ENCODE data around the gene WAC. TPM values are rescaled to one million over a fixed set of nuclear protein-coding genes. Genes with fewer than 3 reads are reported as not detected.
A peak's percentile ranks its signal among the peaks of the same experiment; 100 is the strongest.

Gene WAC
- total RNA-seq, 1 experiment from 2014 or later, result 93.9 TPM

DNA sequence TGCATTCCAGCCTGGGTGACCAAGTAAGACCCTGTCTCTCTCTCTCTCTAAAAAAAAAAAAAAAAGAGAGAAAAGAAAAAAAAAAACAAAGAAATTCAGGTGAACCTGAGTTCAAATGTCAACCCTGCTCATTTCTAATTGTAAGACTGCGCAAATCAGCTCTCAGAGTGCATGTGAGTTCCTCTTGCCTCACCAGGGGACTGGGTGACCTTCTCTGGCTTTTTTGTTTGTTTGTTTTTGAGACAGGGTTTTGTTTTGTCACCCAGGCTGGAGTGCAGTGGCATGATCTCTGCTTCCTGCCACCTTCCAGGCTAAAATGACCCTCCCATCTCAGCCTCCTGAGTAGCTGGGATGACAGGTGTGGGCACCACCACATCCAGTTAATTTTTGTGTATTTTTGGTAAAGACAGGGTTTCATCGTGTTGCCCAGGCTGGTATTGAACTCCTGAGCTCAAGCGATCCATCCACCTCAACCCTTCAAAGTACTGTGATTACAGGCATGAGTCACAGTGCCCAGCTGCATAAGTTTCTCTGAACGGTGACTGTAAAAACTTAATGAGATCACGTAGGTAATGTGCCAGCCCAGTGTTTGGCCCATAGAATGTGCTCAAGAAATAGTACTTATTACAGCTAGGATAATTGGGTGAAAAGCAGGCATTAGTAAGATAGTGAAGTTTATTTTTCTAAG lies 99.1 kb downstream of the WAC start:
- ChIA-PET POLR2A (ENCODE audit: unreplicated experiment) (no interaction called here), CTCF (no interaction called here)
- no peaks in the 10 kb centered on the region for H3K27me3 ChIP-seq (ENCODE audit: insufficient read depth, low read depth)
- no peak overlapping the region for H2AFZ ChIP-seq
- no peaks in the 10 kb centered on the region for H3F3A ChIP-seq (ENCODE audit: insufficient read depth, low read depth)
- H3K27ac ChIP-seq, result no peak overlapping the region
- BruUV-seq (replicated peaks), result no TSS peak
- intact Hi-C loops (cut with micrococcal nuclease; ENCODE audit: unreplicated experiment), result no loop called here
- no peak overlapping the region for H3K4me3 ChIP-seq
- H3K79me2 ChIP-seq (ENCODE audit: low read depth), result no peaks in the 10 kb centered on the region
- H3K4me2 ChIP-seq, result no peak overlapping the region
- TF ChIP-seq, protein P1, sequence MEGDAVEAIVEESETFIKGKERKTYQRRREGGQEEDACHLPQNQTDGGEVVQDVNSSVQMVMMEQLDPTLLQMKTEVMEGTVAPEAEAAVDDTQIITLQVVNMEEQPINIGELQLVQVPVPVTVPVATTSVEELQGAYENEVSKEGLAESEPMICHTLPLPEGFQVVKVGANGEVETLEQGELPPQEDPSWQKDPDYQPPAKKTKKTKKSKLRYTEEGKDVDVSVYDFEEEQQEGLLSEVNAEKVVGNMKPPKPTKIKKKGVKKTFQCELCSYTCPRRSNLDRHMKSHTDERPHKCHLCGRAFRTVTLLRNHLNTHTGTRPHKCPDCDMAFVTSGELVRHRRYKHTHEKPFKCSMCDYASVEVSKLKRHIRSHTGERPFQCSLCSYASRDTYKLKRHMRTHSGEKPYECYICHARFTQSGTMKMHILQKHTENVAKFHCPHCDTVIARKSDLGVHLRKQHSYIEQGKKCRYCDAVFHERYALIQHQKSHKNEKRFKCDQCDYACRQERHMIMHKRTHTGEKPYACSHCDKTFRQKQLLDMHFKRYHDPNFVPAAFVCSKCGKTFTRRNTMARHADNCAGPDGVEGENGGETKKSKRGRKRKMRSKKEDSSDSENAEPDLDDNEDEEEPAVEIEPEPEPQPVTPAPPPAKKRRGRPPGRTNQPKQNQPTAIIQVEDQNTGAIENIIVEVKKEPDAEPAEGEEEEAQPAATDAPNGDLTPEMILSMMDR (conservative IDR thresholded peaks at IDR 0.05), result no peak
- no peak for TF ChIP-seq EZH2 (IDR thresholded peaks at IDR 0.05; ENCODE audit: low read depth)
- H3K9me3 ChIP-seq (ENCODE audit: insufficient read depth, low read depth), result no peaks in the 10 kb centered on the region
- no peaks in the 10 kb centered on the region for H3K9me2 ChIP-seq (ENCODE audit: insufficient read depth)
- H4K20me1 ChIP-seq (ENCODE audit: insufficient read depth), result no peaks in the 10 kb centered on the region
- no peak for DNase-seq
- H3K4me1 ChIP-seq (replicated peaks; ENCODE audit: insufficient read depth), result peaks cover 7% of the 10 kb centered on the region; the same call in 1 of the 2 replicates
- no peaks in the 10 kb centered on the region for H3K36me3 ChIP-seq (ENCODE audit: low read depth)

DNA sequence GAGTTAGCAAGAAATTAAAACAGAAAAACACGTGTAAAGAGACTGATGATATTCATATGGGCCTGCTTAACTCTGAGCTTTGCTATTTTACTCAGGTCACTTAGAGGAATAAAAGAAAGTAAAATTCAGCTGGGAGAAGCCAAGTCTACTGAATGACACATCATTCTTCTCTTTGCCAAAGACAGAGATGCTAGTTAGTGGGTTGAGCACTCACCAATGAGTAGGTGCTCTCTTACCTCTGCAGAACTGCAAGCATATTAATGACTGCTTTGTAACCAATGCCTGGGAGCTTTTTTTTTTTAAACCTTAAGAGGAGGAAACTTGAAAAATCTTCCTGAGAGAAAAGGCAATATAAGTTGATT lies 99.6 kb downstream of the WAC start:
- POLR2A ChIA-PET (ENCODE audit: unreplicated experiment), result no interaction called here
- no peaks in the 10 kb centered on the region for H3K9me2 ChIP-seq (ENCODE audit: insufficient read depth)
- intact Hi-C loops (cut with micrococcal nuclease; ENCODE audit: unreplicated experiment), result no loop called here

DNA sequence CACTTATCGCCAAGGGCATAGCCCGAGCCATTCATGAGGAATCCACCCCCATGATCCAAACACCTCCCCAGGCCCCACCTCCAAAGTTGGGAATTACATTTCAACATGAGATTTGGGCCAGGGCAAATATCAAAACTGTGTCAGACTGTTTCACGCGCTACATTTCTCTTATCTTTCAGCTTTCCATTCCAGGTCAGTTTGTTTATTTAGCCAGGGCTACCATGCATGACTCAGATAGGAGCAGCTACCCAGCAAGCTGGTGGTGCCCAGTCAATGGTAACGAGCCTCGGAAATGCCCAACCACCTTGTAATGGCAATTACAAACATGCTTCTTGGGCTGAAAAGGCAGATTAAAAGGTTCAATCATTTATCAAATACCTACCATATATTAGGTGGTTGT lies 100.8 kb downstream of the WAC start:
- H3K4me1 ChIP-seq (replicated peaks; ENCODE audit: insufficient read depth), result 0 out of 2 replicates have a peak, but pooled peaks cover under 1% of the 10 kb centered on the region
- CTCF ChIA-PET, result no interaction called here
- H3K27me3 ChIP-seq (ENCODE audit: insufficient read depth, low read depth), result no peaks in the 10 kb centered on the region
- peak in 1 of 2 experiments; percentile 9 for DNase-seq
- H3K79me2 ChIP-seq (ENCODE audit: low read depth), result no peaks in the 10 kb centered on the region
- no peak overlapping the region for H2AFZ ChIP-seq
- no peaks in the 10 kb centered on the region for H3K9me3 ChIP-seq (ENCODE audit: insufficient read depth, low read depth)
- intact Hi-C loops (cut with micrococcal nuclease; ENCODE audit: unreplicated experiment), result no loop called here
- H3K36me3 ChIP-seq (ENCODE audit: low read depth), result no peaks in the 10 kb centered on the region
- no peak overlapping the region for H3K4me3 ChIP-seq
- BruUV-seq (replicated peaks), result no TSS peak
- H3K9me2 ChIP-seq (ENCODE audit: insufficient read depth), result no peaks in the 10 kb centered on the region
- TF ChIP-seq, protein P1 (conservative IDR thresholded peaks at IDR 0.05), result no peak
- TF ChIP-seq EZH2 (IDR thresholded peaks at IDR 0.05; ENCODE audit: low read depth), result no peak
- no peak overlapping the region for H3K27ac ChIP-seq
- POLR2A ChIA-PET (ENCODE audit: unreplicated experiment), result no interaction called here
- no peak overlapping the region for H3K4me2 ChIP-seq
- no peaks in the 10 kb centered on the region for H3F3A ChIP-seq (ENCODE audit: insufficient read depth, low read depth)
- H4K20me1 ChIP-seq (ENCODE audit: insufficient read depth), result no peaks in the 10 kb centered on the region

More for the DNA sequence above, 99.6 kb downstream of the WAC start:
- no peak for DNase-seq
- Histone ChIP-seq H3K4me3 (no peak overlapping the region), H3F3A (ENCODE audit: insufficient read depth, low read depth) (no peaks in the 10 kb centered on the region), H3K4me1 (replicated peaks; ENCODE audit: insufficient read depth) (peaks cover 7% of the 10 kb centered on the region; the same call in 1 of the 2 replicates), H3K36me3 (ENCODE audit: low read depth) (no peaks in the 10 kb centered on the region), H3K27ac (no peak overlapping the region), H3K4me2 (no peak overlapping the region), H3K27me3 (ENCODE audit: insufficient read depth, low read depth) (no peaks in the 10 kb centered on the region), H2AFZ (no peak overlapping the region), H4K20me1 (ENCODE audit: insufficient read depth) (no peaks in the 10 kb centered on the region), H3K79me2 (ENCODE audit: low read depth) (no peaks in the 10 kb centered on the region), H3K9me3 (ENCODE audit: insufficient read depth, low read depth) (no peaks in the 10 kb centered on the region)
- no TSS peak for BruUV-seq (replicated peaks)
- TF ChIP-seq EZH2 (IDR thresholded peaks at IDR 0.05; ENCODE audit: low read depth), result no peak
- TF ChIP-seq, protein P1 (conservative IDR thresholded peaks at IDR 0.05), result no peak
- CTCF ChIA-PET, result no interaction called here

Measured in PC-9 (cell line).